NCI-H510A (cell line): Measurements from ENCODE around the gene LAMA3.

Source experiments
- DNase-seq: peaks from one replicate; lab custom pipeline; 2025; lab: John Stamatoyannopoulos, UW

The LAMA3 gene

DNA sequence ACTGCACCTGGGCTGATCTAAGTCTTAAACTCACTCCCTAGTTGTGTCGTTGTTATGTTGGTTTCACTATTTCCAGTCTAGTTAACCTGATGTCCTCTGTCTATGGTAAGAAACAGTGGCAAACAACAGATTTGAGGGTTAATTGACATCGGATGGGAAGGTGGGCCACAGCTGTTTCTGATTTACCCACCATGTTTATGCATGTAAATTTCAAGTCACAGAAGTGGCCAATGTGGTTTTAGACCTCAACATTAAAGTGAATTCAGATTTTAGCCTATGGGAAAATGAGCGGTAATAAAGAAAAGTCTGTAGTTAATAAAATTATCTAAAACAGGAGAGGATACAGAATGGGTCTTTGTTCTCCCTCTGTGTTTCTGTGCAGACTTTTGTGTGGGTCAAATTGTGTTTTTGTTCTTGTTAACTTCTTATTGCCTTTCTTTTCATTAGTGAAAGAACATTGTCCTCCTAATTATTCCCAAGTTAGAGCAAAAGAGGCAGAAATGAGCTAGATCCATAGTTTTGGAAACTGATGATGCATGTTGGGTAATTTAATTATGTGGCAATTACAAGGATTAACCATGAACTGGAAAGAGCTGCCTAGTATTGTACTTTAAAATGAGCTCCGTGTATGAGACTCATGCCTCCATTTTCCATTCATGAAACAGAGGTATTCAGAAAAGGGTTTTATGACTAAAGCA is 83.2 kb downstream of the LAMA3 start:
- no peak for DNase-seq

DNA sequence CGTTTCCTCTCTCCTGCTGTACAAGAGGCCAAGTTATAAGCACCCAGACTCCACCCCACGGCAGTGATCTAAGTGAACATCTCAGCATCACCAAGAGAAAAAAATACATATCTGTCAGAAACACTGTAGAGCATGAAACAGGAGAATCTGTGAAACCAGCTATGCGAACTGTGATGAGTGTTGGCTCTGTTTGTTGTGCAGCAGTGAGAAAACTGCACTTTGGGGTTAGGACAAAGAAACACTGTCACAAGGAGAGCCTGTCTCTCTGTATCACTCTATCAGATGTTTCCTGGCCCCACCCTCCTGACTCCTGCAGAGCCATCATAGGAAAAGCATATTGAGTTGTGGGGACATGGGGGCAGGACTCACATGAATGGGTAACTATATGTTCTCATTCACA is 87.1 kb downstream of the LAMA3 start:
- DNase-seq, result no peak

DNA sequence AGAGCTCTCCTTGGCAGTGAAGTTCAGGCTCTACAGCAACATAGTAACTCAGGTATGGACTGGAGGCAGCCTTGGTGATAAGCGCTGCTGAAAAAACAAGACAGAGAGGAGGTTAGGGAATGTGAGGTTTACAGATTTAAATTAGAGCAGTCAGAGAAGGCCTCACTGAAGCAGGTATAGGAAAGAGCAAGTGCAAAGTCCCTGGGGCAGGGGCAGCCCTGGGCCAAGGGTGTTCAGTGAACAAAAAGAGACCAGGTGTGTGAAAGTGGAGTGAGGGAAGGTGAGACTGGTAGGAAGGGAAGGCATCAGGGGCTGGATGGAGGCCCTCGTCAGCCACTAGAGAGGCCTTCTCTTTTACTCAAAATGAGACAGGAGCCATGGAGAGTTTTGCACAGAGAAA is 89.6 kb downstream of the LAMA3 start:
- DNase-seq, result no peak

DNA sequence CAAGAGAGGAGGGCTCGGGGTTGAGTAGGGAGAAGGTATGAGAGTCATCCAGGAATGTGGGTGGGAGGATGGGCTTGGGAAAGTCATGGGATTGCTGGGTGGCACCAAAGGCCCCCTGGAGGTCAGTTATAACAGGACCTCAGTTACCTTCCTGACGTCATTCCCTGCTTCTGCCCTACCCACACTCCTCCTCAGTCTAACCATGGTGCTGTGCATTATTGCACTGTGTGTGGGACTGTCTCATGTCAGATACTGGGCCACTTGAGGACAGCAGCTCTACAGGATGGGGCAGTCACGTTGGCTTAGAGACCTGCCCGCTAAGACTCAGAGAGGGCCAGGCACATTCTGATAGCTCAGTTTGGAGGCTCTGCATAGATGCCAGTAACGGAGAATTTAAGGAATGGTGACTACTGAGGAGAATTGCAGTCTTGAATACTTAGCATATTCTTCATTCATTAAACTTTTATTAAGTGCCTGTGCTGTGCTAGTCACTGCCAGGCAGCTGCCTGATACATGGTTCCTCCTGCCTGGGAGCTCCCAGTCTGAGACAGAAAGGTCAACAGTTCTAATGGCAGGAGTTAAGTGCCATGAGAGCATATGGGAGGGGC is 90.5 kb downstream of the LAMA3 start:
- no peak for DNase-seq

DNA sequence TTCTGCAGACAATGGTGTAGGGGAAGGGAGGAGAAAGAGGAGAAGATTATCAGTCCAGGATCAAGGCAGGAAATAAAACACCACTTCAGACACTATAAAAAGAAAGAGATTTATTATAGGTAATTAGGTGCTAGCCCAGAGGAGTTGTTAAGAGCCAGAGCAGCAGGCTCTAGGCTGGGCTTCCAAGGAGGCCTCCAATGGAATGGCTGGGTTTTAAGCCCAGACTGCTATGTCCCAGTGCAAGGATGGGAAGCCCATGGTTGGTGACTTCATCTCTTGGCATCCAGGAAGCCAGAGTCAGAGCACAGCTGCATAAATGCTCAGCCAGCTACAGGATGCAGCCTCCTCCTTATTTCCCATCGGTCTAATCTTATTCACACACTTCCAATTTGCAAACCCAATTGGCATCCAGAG is 95.6 kb downstream of the LAMA3 start:
- no peak for DNase-seq

DNA sequence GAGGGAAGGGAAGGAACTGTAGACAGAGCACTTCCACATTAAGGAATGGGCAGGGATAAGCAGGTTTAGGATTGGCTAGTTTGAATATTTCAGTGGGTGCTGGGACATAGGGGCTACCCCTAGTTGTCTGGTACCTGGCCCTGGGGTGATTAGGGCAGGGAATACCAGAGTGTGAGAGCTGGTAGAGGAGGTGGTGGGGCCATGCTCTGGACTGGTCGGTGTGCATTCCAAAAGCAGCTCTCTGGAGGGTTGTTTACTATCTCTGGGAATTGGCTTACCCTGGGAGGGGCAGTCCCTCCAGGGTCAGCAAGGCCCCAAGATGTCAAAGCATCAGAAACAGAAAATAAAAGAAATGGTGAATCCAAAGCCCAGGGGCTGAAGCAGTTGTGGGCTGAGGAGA is 103.8 kb downstream of the LAMA3 start:
- DNase-seq, result no peak

DNA sequence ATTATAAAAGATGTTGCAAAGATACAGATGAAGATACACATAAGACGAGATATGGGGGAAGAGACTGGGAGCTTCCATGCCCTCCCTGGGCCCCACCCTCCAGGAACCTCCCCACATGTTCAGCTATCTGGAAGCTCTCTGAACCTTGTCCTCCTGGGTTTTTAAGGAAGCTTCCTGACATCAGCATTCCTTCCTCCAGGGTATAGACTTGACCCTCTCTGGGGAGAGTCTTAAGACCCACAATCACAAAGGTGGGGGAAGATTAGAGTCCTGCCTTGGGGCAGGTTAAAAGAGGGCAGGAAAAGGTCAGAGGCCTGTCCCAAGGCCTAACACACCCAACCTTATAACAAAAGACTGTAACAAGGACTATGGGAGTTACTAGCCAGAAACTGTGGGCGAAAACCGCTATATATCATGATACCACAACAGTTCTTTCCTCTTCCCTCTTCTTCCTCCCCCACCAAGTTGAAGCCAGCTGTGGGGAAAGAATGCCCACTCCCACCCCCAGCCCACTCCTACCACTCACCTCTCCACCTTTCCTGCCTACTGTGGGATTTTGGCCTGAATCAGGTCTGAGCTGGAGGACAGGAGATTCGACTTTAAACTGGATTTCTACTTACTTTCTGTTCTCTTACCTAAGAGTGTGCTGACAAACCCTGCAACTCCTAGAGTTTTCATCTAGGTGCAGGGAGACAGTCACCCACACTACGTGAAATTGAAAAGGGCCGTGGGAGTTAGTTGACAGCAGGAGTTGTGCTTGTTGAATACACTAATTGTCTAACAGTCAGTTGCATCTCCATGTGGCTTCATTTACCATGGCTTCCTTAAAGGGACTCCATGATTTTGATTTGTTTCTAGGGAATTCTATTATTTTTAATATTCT is 105.0 kb downstream of the LAMA3 start:
- no peak for DNase-seq

DNA sequence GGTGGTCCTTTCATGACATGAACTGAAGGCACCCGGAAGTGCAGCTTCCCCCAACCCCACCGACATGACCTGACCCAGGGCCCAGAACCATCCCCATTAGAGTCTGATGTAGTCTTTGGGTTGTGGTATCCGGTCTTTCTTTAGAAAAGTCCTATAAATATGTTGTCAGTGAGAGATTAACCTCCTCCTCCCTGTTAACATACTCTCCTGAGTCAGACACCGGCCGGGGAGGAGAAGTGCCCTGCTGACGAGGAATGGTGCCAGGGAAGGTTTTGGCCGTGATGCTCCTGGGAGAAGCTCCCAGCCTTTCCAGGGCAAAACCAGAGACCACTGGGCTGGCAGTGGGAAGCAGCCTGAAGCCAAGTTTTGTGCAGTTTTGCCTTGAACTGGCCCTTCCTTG is 109.0 kb downstream of the LAMA3 start:
- DNase-seq, result no peak

DNA sequence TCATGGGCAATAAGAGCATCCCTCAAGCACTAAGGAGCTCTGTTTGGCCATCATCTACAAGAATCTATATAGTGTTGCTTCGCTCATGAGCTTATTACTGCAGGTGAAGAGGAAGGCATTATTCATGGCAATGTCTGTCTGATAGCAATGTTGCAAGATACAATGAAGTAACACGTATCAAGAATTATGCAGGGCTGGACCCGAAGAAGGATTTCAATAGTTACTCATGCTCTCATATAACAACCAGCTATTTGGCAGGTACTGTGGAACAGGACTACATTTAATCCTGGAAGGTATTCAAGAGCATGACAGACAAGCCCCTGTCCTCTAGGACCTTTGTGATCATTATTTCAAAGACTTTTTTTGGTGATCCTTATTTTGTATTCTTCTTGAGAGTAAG is 109.6 kb downstream of the LAMA3 start:
- DNase-seq, result no peak

DNA sequence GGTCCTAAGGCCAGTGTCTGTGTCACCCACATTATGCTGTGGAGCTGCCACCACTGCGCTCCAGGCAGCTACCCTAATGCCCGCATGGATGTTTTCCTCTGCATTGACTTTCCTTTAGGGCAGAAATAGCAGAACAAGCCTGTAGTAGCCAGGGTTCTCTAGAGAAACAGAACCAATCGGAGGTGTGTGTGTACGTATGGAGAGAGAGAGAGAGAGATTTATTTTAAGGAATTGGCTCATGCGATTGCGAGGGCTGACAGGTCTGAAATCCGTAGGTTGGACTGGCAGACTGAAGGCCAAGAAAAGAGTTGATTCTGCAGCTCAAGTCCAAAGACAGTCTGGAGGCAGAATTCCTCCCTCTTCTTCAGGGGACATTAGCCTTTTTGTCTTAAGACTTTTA is 110.3 kb downstream of the LAMA3 start:
- DNase-seq, result no peak

DNA sequence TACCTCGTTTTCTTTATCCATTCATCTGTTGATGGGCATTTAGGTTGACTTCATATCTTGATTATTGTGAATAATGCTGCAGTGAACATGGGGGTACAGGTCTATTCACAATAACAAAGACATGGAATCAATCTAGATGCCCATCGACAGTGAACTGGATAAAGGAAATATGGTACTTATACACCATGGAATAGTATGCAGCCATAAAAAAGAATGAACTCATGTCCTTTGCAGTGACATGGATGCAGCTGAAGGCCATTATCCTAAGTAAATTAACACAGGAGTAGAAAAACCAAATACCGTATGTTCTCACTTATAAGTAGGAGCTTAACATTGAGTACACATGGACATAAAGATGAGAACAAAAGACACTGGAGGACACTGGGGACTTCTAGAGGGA is 111.6 kb downstream of the LAMA3 start:
- DNase-seq, result no peak

DNA sequence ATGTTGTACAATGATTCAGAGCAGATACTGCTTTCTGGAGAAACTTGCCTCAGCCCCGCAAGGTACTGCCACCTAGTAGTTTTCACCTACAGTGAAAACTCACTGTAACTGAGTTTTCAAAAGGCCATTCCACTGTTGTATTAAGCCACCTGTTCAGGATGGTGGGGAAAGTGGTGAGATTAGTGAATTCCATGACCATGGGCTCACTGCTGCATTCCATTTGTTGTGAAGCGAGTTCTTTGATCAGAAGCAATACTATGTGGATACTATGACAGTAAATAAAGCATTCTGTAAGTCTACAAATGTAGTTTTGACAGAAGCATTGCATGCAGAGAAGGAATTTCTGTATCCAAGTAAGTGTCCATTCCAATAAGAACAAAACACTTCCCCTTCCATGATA is 113.6 kb downstream of the LAMA3 start:
- no peak for DNase-seq

DNA sequence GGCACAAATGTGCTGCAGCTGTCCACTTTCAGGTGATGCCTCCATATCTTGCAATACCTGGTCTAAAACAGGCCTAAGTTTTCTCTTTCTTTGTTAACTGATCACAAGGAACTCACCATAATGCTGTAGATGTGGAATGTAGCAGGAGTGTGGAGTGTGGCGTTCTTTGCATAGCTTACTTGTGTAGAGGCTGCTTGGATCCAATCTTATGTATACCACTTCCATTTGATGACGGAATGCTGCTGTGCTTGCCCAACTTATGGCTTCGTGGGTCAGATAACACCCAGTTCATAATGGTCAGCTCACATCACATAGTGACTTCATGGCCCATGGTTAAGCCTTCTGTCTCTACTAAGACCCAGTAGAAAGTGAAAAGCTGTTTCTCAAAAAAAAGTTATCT is 114.5 kb downstream of the LAMA3 start:
- DNase-seq, result no peak

DNA sequence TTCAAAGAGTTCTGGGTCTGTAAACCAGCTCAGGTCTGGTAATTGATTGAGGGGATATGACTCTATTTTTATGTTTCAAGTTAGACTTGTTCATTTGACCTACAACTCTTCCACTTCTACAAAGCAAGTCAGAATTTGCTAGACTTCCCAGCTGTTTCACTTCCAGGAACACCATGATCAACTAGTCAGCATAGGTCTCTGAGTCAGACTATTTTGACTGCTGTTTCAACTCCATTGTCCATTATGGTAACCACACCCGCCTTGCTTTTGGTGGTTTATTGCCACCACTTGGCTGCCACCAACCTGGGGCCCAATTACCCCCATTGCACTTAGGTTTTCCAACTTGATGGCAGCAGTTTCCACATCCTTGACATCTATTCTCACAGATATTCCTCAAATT is 116.6 kb downstream of the LAMA3 start:
- DNase-seq, result no peak

DNA sequence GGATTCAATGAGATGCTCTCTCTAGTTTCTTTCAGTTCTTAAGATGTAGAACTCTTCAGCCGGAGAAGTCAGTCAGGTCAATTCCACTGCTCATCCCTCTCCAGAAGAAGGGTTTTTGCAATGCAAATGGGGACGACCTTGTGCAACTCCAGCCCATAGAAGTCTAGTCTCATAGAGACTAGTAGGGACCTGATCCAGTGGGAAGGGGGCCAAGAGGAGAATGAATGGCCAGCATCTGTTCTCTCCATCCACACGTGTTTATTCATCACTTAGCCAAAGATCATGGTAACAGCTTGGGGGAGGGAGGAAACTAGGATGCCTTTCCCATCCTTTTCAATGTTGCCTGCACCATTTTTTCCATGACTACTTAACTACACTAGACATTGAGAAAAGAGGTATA is 120.2 kb downstream of the LAMA3 start:
- no peak for DNase-seq

DNA sequence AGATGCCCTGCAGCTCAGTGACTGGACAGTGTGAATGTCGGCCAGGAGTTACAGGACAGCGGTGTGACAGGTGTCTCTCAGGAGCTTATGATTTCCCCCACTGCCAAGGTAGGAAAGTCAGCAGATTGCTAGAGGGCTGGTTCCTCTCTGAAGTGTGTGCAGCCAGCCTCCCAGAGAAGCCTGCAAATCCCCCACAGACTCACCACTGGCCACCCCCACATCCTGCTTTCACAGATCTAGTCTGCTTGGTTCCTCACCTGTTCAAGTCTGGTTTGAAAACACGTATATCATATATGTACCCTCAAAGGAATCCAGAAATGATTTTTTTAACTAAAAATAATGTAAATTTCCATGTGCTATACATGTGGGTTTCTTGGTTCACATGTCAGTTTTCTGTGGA is 121.1 kb downstream of the LAMA3 start:
- no peak for DNase-seq

DNA sequence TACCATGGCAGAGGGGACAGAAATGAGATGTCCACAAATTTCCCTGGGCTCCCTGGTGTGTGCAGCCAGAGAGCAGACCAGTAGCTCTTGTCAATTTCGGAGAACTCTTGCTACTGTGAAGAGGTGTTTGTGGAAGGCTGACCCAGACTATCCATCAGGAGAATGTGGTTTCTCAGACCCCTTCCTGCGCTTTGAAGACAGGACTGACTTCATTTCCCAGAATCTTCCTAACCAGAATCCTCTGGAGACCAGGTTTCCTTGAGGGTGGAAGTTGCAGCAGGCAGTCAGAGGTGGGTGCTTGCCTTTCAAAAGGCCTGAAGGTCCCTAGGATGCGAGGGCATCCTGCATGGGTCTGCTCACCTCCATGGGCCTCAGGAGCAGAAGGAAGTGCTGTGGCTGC is 121.9 kb downstream of the LAMA3 start:
- DNase-seq, result no peak

DNA sequence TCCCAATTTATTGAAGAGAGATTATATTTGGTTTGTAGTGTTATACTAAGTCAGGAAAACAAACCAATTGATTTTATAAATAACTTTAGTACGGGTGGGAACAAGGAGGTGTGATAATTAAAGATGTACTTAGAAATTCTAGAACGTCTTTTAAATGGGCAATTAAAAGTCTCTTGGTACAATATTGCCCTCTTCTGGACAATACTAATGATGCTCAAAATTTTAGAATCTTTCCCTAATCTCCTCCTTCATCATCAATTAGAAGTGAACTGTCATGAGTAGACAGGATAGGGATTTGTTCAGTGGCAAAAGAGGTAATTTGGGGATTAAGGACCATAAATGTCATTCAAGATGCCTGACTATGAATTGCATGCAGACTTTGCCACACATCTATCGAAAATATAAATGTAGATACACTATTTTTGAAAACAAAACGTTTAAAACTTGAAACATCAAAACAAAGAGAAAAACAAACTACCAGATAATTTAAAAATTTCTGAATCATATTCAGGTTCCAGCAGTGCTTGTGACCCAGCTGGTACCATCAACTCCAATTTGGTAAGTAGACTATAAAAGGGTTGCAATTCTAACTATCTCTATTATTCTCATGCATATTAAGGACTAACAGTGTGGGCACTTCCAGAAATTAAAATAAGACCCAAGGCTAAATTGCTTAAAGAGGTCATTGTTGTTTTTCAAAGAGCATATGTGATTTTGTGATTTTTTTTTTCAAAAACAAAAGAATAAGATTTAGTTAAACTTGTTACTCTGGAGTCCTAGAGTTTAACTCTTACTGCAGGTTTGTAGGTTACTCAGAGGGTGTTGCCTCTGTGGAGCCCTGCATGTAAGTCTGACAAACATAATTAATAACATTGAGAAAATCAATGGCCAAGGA is 123.5 kb downstream of the LAMA3 start:
- DNase-seq, result no peak

DNA sequence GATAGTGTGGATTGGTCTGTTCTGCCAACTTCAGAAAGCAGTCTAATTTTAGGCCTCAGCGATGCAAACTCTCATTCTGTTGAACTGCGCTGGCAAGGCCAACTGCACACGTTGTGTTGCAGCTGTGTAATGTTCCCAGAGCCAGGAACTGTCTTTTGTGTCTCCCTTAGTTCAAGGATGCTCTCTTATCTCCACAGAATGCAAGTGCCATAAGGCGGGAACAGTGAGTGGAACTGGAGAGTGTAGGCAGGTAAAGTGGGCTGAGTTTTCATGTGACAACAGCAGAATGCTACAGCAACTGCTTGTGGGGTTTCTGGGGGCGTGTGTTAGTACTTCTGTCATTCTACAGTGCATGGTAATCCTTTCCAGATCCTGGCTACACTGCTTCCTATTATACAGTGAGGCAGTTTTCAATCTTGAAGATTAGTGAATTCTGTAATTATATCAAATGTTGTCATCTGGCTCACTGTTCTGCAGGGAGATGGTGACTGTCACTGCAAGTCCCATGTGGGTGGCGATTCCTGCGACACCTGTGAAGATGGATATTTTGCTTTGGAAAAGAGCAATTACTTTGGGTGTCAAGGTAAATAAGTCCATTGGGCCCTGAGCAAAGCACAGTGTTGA is 125.8 kb downstream of the LAMA3 start:
- no peak for DNase-seq

DNA sequence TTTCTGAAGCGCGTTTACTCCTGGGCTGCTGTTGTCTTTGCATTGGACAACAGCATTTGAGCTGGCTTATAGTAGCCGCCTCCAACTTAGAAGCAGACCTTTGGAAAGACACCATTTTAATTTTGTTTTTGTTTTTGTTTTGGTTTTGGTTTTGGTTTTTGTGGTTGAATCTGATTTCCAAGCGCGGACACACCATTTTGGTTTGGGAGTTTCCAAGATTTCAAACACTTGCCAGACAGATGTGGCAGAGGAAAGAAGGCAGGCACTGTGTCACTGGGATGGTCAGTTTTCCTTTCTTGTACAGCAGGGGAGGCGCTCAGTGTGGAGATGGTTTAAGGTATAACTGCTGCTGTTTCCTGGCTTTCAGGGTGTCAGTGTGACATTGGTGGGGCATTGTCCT is 126.8 kb downstream of the LAMA3 start:
- no peak for DNase-seq

DNA sequence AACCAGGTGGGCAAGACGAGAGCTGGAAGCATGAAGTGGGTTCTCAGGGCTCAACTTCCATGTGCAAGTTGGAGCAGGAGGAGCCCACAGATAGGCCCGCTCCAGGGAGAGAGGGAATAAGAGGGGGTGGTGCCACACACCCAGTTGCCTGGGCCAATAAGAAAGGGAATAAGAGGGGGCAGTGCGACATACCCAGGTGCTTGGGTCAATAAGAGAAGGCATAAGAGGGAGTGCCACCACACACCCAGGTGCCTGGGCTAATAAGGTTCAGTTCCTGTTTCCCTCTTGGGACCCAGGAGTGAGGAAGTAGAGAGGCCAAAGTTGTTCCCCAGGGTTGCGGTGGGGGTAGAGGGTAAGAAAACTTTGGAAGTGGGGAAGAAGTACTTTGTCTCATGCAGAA is 127.5 kb downstream of the LAMA3 start:
- DNase-seq, result no peak

DNA sequence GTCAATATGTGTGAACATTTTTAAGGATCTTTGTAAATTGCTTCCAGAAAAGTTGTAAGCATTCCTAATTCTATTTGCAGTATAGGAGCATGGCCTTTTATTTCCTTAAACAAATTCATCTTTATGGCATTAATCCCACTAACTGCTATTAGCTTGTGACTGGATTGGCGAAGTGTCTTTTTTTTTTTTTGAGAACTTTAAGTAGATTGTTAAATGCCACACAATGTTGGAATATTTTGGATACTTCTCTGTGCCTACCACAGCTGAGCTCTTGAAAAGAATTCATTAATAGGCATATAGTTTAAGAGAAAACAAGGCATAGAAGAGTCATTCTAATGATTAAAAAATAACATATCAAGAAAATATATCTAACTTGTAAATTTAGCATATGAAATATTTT is 129.7 kb downstream of the LAMA3 start:
- no peak for DNase-seq
